ENCODE data around the gene C1QTNF5. TPM values are rescaled to one million over a fixed set of nuclear protein-coding genes. Genes with fewer than 3 reads are reported as not detected.
A peak's percentile ranks its signal among the peaks of the same experiment; 100 is the strongest.

Gene C1QTNF5
- total RNA-seq, 1 experiment from 2014 or later, result not detected

GRCh38 chr11:119361056-119361787 lies 20.5 kb upstream of the C1QTNF5 start:
- ATAC-seq, result peak; percentile 66
- Histone ChIP-seq H2AFZ (ENCODE audit: low read depth, low read length, poor library complexity, severe bottlenecking) (no peak overlapping the region), H3K36me3 (ENCODE audit: control insufficient read depth in 1 of 2, insufficient read depth in 2 of 2, low read length in 2 of 2) (peaks cover 0 to 6% of the 10 kb centered on the region in 2 experiments; a peak in 1 of 4 replicates), H3K9me2 (ENCODE audit: insufficient read depth) (no peaks in the 10 kb centered on the region), H3K4me1 (ENCODE audit: control insufficient read depth in 1 of 2, insufficient read depth in 2 of 2, low read length in 2 of 2) (peaks cover 26 to 52% of the 10 kb centered on the region in 2 experiments), H3K79me2 (ENCODE audit: insufficient read depth, low read length) (no peaks in the 10 kb centered on the region), H3K27me3 (ENCODE audit: insufficient read depth, low read length) (peaks cover 6% of the 10 kb centered on the region; the same call in 1 of the 2 replicates), H4K20me1 (ENCODE audit: insufficient read depth) (no peaks in the 10 kb centered on the region), H3K27ac (ENCODE audit: low read depth, low read length) (peak overlapping the region; percentile 40; the same call in 1 of the 2 replicates), H3K4me2 (ENCODE audit: low read length) (peak overlapping the region; percentile 85), H3K4me3 (replicated peaks in 1 of 2; ENCODE audit: low read depth in 1 of 2, low read length in 2 of 2) (peak overlapping the region in 1 of 2 experiments; percentile 37; a peak in 3 of 4 replicates), H3K9ac (ENCODE audit: low read length) (peak overlapping the region; percentile 48), H3K9me3 (ENCODE audit: control insufficient read depth in 1 of 2, insufficient read depth in 1 of 2, low read depth in 1 of 2, low read length in 2 of 2) (no peaks in the 10 kb centered on the region)
- TF ChIP-seq SP1 (IDR thresholded peaks at IDR 0.05; ENCODE audit: low read depth) (peak; percentile 55), ATF3 (IDR thresholded peaks at IDR 0.05) (no peak), JUND (IDR thresholded peaks at IDR 0.05) (peak; percentile 40), MAX (IDR thresholded peaks at IDR 0.05) (peak; percentile 75), YY1 (IDR thresholded peaks at IDR 0.05; ENCODE audit: extremely low read depth, insufficient replicate concordance, low read depth, low read length) (peak; percentile 10), SIN3A (IDR thresholded peaks at IDR 0.05; ENCODE audit: low read depth) (no peak; the same call in none of the 2 replicates), FOSL1 (IDR thresholded peaks at IDR 0.05; ENCODE audit: low read depth) (0 out of 2 replicates have a peak, but pooled peaks have one; percentile 22), TCF7L2 (IDR thresholded peaks at IDR 0.05; ENCODE audit: borderline replicate concordance, extremely low read depth, insufficient read depth, insufficient read length) (peak; percentile 27), CBX3 (IDR thresholded peaks at IDR 0.05; ENCODE audit: low read depth) (no peak), EGR1 (IDR thresholded peaks at IDR 0.05; ENCODE audit: low read depth) (peak; percentile 74), POLR2AphosphoS5 (IDR thresholded peaks at IDR 0.05; ENCODE audit: low read depth, low read length) (no peak)
- ChIA-PET RAD21 (ENCODE audit: low non-redundant PET in 1 of 2, low total read pairs in 2 of 2, uncharacterized antibody in 2 of 2, unreplicated experiment in 2 of 2) (interaction anchor here in 1 of 2 experiments (1.2 kb wide), 1 partner anchor 113 kb away, joined by 5 read pairs; no protein-coding TSS in a partner anchor), CTCF (interaction anchor here (1.5 to 3.7 kb wide), 5 partner anchors 11 to 113 kb away, joined by 7 to 23 read pairs (median 15); partner anchors contain the start of gene C1QTNF5), POLR2A (interaction anchor here (0.6 to 1.6 kb wide), 6 partner anchors 9 to 346 kb away, joined by 3 to 9 read pairs (median 3); a partner anchor contains a TSS)
- intact Hi-C loops (cut with micrococcal nuclease), result no loop called here
- DNase-seq (ENCODE audit: low read depth, low spot score), result peak; percentile 79
- no TSS peak for BruUV-seq (replicated peaks)
